HL-60 (cell line): ENCODE data around the gene C2orf72.

Source experiments
- DNase-seq, 2 experiments: peaks; one replicate each; pipeline ENCODE4 v3.0.0-alpha.2; 2010 to 2020; ENCODE audit warnings: low read depth in 1 of 2, low spot score in 1 of 2
- H3K27ac ChIP-seq: fragments of 250-450 bp; sonication (Bioruptor Pico); replicated peaks from 2 replicates; pipeline ENCODE4 v1.5.1; 2020; ENCODE audit warnings: mild to moderate bottlenecking, moderate library complexity
- H3K27me3 ChIP-seq: fragments of 250-450 bp; sonication (Bioruptor Pico); 2 replicates; pipeline ENCODE4 v1.5.1; 2021; ENCODE audit warnings: mild to moderate bottlenecking, moderate library complexity; ENCODE audit not compliant: insufficient read depth, poor library complexity, severe bottlenecking
- H3K4me3 ChIP-seq: replicated peaks from 2 replicates; pipeline ENCODE4 v1.5.1; 2011; ENCODE audit warnings: mild to moderate bottlenecking, control low read depth, low read length; ENCODE audit not compliant: insufficient read depth
- GABPA ChIP-seq: IDR thresholded peaks from 2 replicates; pipeline ENCODE4 v1.6.1; 2012; ENCODE audit warnings: low read depth
- POLR2AphosphoS5 ChIP-seq: IDR thresholded peaks from 2 replicates; pipeline ENCODE4 v1.6.1; 2012; ENCODE audit warnings: low read depth
- SPI1 ChIP-seq: IDR thresholded peaks from 2 replicates; pipeline ENCODE4 v1.6.1; 2012; ENCODE audit warnings: low read depth, mild to moderate bottlenecking, borderline replicate concordance
- TF ChIP-seq, protein P1 (sequence below): IDR thresholded peaks from 2 replicates; pipeline ENCODE4 v1.6.1; 2012; ENCODE audit warnings: low read depth; ENCODE audit not compliant: insufficient replicate concordance
- TF ChIP-seq, protein P2 (sequence below): IDR thresholded peaks from one replicate; pipeline ENCODE4 v1.5.1; 2011; ENCODE audit warnings: low read length, control low read depth, inconsistent platforms; ENCODE audit not compliant: insufficient read depth

Gene C2orf72

DNA sequence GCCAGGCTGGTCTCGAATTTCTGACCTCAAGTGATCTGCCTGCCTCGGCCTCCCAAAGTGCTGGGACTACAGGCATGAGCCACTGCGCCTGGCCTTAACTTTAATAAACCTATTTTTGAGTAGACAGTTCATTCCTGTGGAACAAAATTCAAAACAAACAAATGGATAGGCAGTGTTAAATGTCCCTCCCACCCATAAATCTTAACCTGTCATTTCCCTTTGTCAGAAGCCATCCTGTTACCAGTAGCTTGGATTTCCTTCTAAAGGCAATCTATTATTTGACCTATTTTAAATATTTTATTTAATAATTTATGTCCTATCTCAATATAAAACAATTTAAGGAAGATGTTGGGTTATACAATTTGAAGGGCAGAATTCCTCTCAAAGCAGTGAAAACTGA lies 6.6 kb upstream of the C2orf72 start:
- TF ChIP-seq GABPA (no peak), POLR2AphosphoS5 (no peak), SPI1 (no peak)
- TF ChIP-seq, protein P1, sequence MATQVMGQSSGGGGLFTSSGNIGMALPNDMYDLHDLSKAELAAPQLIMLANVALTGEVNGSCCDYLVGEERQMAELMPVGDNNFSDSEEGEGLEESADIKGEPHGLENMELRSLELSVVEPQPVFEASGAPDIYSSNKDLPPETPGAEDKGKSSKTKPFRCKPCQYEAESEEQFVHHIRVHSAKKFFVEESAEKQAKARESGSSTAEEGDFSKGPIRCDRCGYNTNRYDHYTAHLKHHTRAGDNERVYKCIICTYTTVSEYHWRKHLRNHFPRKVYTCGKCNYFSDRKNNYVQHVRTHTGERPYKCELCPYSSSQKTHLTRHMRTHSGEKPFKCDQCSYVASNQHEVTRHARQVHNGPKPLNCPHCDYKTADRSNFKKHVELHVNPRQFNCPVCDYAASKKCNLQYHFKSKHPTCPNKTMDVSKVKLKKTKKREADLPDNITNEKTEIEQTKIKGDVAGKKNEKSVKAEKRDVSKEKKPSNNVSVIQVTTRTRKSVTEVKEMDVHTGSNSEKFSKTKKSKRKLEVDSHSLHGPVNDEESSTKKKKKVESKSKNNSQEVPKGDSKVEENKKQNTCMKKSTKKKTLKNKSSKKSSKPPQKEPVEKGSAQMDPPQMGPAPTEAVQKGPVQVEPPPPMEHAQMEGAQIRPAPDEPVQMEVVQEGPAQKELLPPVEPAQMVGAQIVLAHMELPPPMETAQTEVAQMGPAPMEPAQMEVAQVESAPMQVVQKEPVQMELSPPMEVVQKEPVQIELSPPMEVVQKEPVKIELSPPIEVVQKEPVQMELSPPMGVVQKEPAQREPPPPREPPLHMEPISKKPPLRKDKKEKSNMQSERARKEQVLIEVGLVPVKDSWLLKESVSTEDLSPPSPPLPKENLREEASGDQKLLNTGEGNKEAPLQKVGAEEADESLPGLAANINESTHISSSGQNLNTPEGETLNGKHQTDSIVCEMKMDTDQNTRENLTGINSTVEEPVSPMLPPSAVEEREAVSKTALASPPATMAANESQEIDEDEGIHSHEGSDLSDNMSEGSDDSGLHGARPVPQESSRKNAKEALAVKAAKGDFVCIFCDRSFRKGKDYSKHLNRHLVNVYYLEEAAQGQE: no peak
- TF ChIP-seq, protein P2, sequence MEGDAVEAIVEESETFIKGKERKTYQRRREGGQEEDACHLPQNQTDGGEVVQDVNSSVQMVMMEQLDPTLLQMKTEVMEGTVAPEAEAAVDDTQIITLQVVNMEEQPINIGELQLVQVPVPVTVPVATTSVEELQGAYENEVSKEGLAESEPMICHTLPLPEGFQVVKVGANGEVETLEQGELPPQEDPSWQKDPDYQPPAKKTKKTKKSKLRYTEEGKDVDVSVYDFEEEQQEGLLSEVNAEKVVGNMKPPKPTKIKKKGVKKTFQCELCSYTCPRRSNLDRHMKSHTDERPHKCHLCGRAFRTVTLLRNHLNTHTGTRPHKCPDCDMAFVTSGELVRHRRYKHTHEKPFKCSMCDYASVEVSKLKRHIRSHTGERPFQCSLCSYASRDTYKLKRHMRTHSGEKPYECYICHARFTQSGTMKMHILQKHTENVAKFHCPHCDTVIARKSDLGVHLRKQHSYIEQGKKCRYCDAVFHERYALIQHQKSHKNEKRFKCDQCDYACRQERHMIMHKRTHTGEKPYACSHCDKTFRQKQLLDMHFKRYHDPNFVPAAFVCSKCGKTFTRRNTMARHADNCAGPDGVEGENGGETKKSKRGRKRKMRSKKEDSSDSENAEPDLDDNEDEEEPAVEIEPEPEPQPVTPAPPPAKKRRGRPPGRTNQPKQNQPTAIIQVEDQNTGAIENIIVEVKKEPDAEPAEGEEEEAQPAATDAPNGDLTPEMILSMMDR: no peak
- Histone ChIP-seq H3K27me3 (peaks cover 10% of the 10 kb centered on the region), H3K27ac (no peak overlapping the region), H3K4me3 (no peak overlapping the region)
- no peak for DNase-seq

GRCh38 chr2:231032575-231033140 lies 4.7 kb upstream of the C2orf72 start:
- peaks cover 21% of the 10 kb centered on the region for H3K27me3 ChIP-seq
- no peak overlapping the region for H3K27ac ChIP-seq
- no peak overlapping the region for H3K4me3 ChIP-seq
- TF ChIP-seq, protein P1: no peak
- TF ChIP-seq SPI1 (no peak), POLR2AphosphoS5 (no peak), GABPA (no peak)
- TF ChIP-seq, protein P2: no peak
- no peak for DNase-seq

DNA sequence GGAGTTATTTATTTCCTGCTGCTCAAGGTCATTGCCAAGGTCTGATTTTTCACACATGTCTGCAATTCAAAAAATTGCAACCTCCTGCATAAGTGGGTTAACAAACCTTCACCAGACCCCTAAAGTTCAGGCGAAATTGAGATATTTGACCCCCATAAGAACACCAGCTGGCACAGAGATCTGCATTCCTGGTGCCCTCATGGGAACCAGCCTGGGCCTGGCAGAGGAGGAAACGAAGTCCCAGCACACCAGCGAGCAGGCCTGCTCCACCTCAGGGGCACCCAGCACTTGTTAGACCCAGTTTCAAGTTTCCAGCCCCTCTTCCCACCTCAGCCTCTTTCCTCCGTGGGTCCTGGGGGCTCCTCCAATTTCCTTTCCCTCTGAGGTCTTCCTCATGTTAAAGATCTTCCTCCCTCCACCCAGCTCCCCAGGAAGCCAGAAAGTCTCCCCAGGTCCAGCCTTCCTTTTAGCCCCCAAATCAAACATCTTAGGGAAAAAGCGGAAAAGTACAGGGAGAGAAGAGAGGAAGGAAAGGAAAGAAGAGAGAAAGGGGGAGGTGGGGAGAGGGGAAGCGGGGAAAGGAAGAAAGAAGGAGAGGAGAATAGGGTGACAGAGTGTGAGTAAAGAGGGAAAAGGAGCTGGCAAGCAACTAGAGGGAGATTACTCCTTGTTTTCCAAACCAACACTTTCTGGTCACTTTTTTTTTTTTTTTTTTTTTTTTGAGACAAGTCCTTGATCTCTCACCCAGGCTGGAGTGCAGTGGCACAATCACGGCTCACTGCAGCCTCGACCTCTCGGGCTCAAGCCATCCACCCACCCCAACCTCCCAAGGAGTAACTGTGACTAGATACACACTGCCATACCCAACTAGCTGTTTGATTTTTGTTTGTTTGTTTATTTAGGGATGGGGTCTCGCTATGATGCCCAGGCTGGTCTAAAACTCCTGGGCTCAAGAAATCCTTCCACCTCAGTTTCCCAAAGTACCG lies 3.9 kb upstream of the C2orf72 start:
- no peak overlapping the region for H3K4me3 ChIP-seq
- TF ChIP-seq GABPA (no peak), POLR2AphosphoS5 (no peak), SPI1 (no peak)
- TF ChIP-seq, protein P2: no peak
- TF ChIP-seq, protein P1: no peak
- no peak overlapping the region for H3K27ac ChIP-seq
- H3K27me3 ChIP-seq: peaks cover 25% of the 10 kb centered on the region
- DNase-seq: no peak
